B cell (primary cell): ENCODE measurements around the gene SMARCA4. TPM values are rescaled to one million over a fixed set of nuclear protein-coding genes. Genes with fewer than 3 reads are reported as not detected.

Experiments
- ATAC-seq: fragments of 200-7000 bp; cut with Tn5 transposase; one replicate; pipeline ENCODE4 v1.10.0; 2021; ENCODE audit warnings: low read depth, mild to moderate bottlenecking, moderate number of reproducible peaks, moderate library complexity
- CTCF ChIA-PET: fragments of 350-600 bp; sonication (Branson Sonifier 250); formaldehyde crosslinking; loops from one replicate; lab custom pipeline; 2021; ENCODE audit warnings: antibody characterized with exemption, inconsistent platforms; lab: Charles Lee
- POLR2A ChIA-PET: fragments of 350-600 bp; sonication (Branson Sonifier 250); formaldehyde crosslinking; loops from one replicate; lab custom pipeline; 2021; ENCODE audit warnings: antibody characterized with exemption; lab: Charles Lee
- DNase-seq: peaks from one replicate; pipeline ENCODE4 v3.0.0; 2013
- H2AFZ ChIP-seq: 2 replicates; pipeline ENCODE4 v1.6.1; 2012; ENCODE audit warnings: mild to moderate bottlenecking, low read depth, low read length; ENCODE audit not compliant: insufficient read depth, poor library complexity, severe bottlenecking
- H3K27ac ChIP-seq, 2 donors: 1 replicate in 1 of 2; 2 replicates in 1 of 2; pipeline ENCODE4 v1.5.1; 2012 to 2013; ENCODE audit warnings: low read length in 2 of 2, mild to moderate bottlenecking in 2 of 2, moderate library complexity in 1 of 2
- H3K27me3 ChIP-seq, 4 experiments: fragments of 200-600 bp in 1 of 4; sonication (generic) in 1 of 4; replicated peaks in 1 of 4; 1 replicate in 2 of 4; 2 replicates in 2 of 4; pipeline versions ENCODE4 v1.6.1 to v1.7.0; 2013 to 2016; ENCODE audit warnings: low read length in 3 of 4, mild to moderate bottlenecking in 2 of 4, mixed read lengths in 1 of 4, moderate library complexity in 1 of 4; ENCODE audit not compliant: insufficient read depth in 4 of 4, control insufficient read depth in 3 of 4; ENCODE audit errors: control extremely low read depth in 1 of 4
- H3K36me3 ChIP-seq, 2 experiments: replicated peaks in 1 of 2; 1 replicate in 1 of 2; 2 replicates in 1 of 2; pipeline versions ENCODE4 v1.6.1 to v1.7.1; 2013; ENCODE audit warnings: low read length in 1 of 2; ENCODE audit not compliant: insufficient read depth in 2 of 2, control insufficient read depth in 1 of 2; ENCODE audit errors: control extremely low read depth in 1 of 2, extremely low read depth in 1 of 2
- H3K4me1 ChIP-seq, 2 donors: fragments of 200-600 bp in 1 of 2; sonication (generic) in 1 of 2; 1 replicate in 1 of 2; 2 replicates in 1 of 2; pipeline versions ENCODE4 v1.5.1 to v1.6.1; 2013 to 2017; ENCODE audit warnings: low read length in 2 of 2; ENCODE audit not compliant: control insufficient read depth in 2 of 2, insufficient read depth in 2 of 2
- H3K4me2 ChIP-seq: replicated peaks from 2 replicates; pipeline ENCODE3; 2012; ENCODE audit warnings: mild to moderate bottlenecking, low read depth, low read length; ENCODE audit not compliant: poor library complexity, severe bottlenecking
- H3K4me3 ChIP-seq, 5 experiments: fragments of 200-600 bp in 1 of 5; sonication (generic) in 1 of 5; 1 replicate in 3 of 5; 2 replicates in 2 of 5; pipeline versions ENCODE4 v1.5.1 to v1.7.0; 2011 to 2016; ENCODE audit warnings: low read length in 4 of 5, mild to moderate bottlenecking in 4 of 5, low read depth in 2 of 5, control low read depth in 1 of 5, moderate library complexity in 1 of 5; ENCODE audit not compliant: insufficient read depth in 1 of 5; ENCODE audit errors: control extremely low read depth in 1 of 5, extremely low read depth in 1 of 5
- H3K79me2 ChIP-seq: fragments of 200-600 bp; sonication (generic); one replicate; pipeline ENCODE4 v1.6.0; 2016; ENCODE audit warnings: low read length; ENCODE audit not compliant: control insufficient read depth, insufficient read depth
- H3K9ac ChIP-seq: fragments of 200-600 bp; sonication (generic); 2 replicates; pipeline ENCODE4 v1.6.1; 2017; ENCODE audit warnings: mild to moderate bottlenecking, low read length, moderate library complexity
- H3K9me3 ChIP-seq, 3 donors: one replicate each; pipeline versions ENCODE4 v1.6.1 to v1.7.1; 2013; ENCODE audit warnings: low read length in 2 of 3; ENCODE audit not compliant: control insufficient read depth in 2 of 3, insufficient read depth in 1 of 3; ENCODE audit errors: control extremely low read depth in 1 of 3
- H4K20me1 ChIP-seq: 2 replicates; pipeline ENCODE4 v1.6.0; 2012; ENCODE audit warnings: mild to moderate bottlenecking, low read length; ENCODE audit not compliant: insufficient read depth, control insufficient read depth, poor library complexity, severe bottlenecking
- H3K27ac Mint-ChIP-seq: one replicate; pipeline ENCODE4 v1.8.0; 2021; ENCODE audit warnings: mixed read lengths
- H3K27me3 Mint-ChIP-seq: one replicate; pipeline ENCODE4 v1.8.0; 2021; ENCODE audit warnings: mixed read lengths
- H3K4me1 Mint-ChIP-seq: one replicate; pipeline ENCODE4 v1.8.0; 2021; ENCODE audit warnings: mixed read lengths
- H3K4me3 Mint-ChIP-seq: one replicate; pipeline ENCODE4 v1.8.0; 2021; ENCODE audit warnings: mixed read lengths
- H3K9me3 Mint-ChIP-seq: one replicate; pipeline ENCODE4 v1.8.0; 2022; ENCODE audit warnings: mixed read lengths; ENCODE audit not compliant: insufficient read depth
- EZH2 ChIP-seq: IDR thresholded peaks from 2 replicates; pipeline ENCODE4 v1.6.1; 2012; ENCODE audit warnings: borderline replicate concordance, low read depth, mild to moderate bottlenecking, moderate library complexity, low read length; ENCODE audit not compliant: insufficient read depth, poor library complexity, severe bottlenecking
- WGBS: methylation state at CpG from one replicate; pipeline ENCODE4 v1.1.5; 2013; ENCODE audit warnings: missing lambda C conversion rate; ENCODE audit not compliant: insufficient coverage; 5-methylcytosine and 5-hydroxymethylcytosine counted together
- intact Hi-C: fragments of 100-400 bp; cut with micrococcal nuclease; formaldehyde crosslinking; loops from one replicate; pipeline ENCODE4 v1.10.0; 2022
- polyA plus RNA-seq: library from polyadenylated mRNA; depleted of rRNA; stranded (reverse); fragments of >200 nt; gene quantifications from 2 replicates; pipeline ENCODE4 v1.2.3, GENCODE V29; 2012
- total RNA-seq, 2 donors: library from RNA; stranded (reverse); fragments of 120-200 nt in 1 of 2; gene quantifications; 1 replicate in 1 of 2; 2 replicates in 1 of 2; pipeline versions ENCODE4 v1.2.3 to v1.2.4, GENCODE V29; 2013 to 2022
- TF ChIP-seq, protein P1 (sequence below): fragments of 200-600 bp; IDR thresholded peaks from one replicate; pipeline ENCODE4 v1.8.0; 2022; ENCODE audit warnings: antibody characterized with exemption, mild to moderate bottlenecking

SMARCA4 gene
- total and polyA plus RNA-seq, 2 donors (not counting 1 experiment from before 2014, with no cell fraction given) = 49.7 to 82.3 TPM

DNA sequence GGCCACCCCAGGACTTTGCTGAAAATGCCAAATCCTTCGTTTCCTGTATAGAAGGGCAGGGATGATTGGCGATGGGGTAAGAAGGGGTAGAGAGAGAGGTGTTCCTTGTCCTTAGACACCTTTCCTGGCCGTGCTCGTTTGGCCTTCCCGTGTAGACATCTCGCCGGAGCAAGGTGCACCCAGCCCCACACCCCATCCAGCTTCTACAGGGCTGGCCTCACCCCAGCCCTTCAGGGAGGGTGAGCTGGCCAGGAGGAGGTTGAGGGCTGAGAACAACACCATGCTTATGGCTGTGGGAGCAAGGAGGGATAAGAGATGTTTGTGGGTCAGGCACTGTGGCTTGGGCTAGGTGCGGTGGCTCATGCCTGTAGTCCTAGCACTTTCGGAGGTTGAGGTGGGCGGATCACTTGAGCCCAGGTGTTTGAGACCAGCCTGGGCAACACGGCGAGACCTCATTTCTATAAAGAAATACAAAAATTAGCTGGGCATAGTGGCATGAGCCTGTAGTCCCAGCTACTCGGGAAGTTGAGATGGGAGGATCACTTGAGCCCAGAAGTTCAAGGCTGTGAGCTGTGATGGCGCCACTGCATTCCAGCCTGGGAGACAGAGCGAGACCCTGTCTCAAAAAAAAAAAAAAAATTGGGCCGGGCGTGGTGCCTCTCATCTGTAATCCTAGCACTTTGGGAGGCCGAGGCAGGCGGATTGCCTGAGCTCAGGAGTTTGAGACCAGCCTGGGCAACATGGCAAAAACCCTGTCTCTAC lies 15.5 kb downstream of the SMARCA4 start:
- H3K27me3 Mint-ChIP-seq = no peaks in the 10 kb centered on the region
- DNase-seq = no peak
- H2AFZ ChIP-seq = no peak overlapping the region
- intact Hi-C loops = no loop called here
- peaks cover 47% of the 10 kb centered on the region for H4K20me1 ChIP-seq
- peaks cover 27% of the 10 kb centered on the region for H3K4me1 Mint-ChIP-seq
- peaks cover 0 to 4% of the 10 kb centered on the region in 2 experiments for H3K36me3 ChIP-seq
- no peaks in the 10 kb centered on the region for H3K9me3 Mint-ChIP-seq
- no peak overlapping the region for H3K4me3 ChIP-seq
- POLR2A ChIA-PET = no interaction called here
- no peak overlapping the region for H3K27ac Mint-ChIP-seq
- H3K27me3 ChIP-seq = no peaks in the 10 kb centered on the region
- no peaks in the 10 kb centered on the region for H3K9me3 ChIP-seq
- peaks cover 8 to 43% of the 10 kb centered on the region in 2 donors for H3K4me1 ChIP-seq
- ATAC-seq = no peak
- no peak overlapping the region for H3K27ac ChIP-seq
- no peak overlapping the region for H3K9ac ChIP-seq
- H3K4me2 ChIP-seq = no peak overlapping the region
- peaks cover 91% of the 10 kb centered on the region for H3K79me2 ChIP-seq
- CTCF ChIA-PET = interaction anchor here (0.6 kb wide), 1 partner anchor 59 kb away, joined by 3 read pairs; no protein-coding TSS in a partner anchor
- 94% methylated on average over 8 of the region's 19 CpGs for WGBS
- H3K4me3 Mint-ChIP-seq = no peak overlapping the region
- TF ChIP-seq, protein P1, sequence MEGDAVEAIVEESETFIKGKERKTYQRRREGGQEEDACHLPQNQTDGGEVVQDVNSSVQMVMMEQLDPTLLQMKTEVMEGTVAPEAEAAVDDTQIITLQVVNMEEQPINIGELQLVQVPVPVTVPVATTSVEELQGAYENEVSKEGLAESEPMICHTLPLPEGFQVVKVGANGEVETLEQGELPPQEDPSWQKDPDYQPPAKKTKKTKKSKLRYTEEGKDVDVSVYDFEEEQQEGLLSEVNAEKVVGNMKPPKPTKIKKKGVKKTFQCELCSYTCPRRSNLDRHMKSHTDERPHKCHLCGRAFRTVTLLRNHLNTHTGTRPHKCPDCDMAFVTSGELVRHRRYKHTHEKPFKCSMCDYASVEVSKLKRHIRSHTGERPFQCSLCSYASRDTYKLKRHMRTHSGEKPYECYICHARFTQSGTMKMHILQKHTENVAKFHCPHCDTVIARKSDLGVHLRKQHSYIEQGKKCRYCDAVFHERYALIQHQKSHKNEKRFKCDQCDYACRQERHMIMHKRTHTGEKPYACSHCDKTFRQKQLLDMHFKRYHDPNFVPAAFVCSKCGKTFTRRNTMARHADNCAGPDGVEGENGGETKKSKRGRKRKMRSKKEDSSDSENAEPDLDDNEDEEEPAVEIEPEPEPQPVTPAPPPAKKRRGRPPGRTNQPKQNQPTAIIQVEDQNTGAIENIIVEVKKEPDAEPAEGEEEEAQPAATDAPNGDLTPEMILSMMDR = no peak
- no peak for TF ChIP-seq EZH2

DNA sequence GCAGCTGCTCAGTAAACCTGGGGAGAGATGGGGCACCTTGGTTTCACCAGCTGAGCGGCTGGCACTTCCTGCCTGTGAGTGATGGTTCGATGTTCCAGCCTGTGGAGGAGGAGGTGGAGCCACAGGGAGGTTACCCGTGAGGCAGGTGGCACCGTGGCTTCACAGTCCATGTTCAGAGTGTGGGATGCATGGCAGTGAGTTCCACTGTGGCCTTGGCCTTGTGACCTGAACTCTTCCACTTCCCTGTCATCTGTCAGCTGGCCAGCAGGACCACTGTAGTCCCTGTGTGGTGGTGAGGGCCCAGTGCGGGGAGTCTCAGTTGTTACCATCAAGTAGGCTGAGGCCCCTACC lies 16.9 kb downstream of the SMARCA4 start:
- no peak overlapping the region for H2AFZ ChIP-seq
- H3K4me1 Mint-ChIP-seq = peaks cover 25% of the 10 kb centered on the region
- no peak for ATAC-seq
- no peaks in the 10 kb centered on the region for H3K9me3 Mint-ChIP-seq
- H3K4me1 ChIP-seq = peaks cover 8 to 43% of the 10 kb centered on the region in 2 donors
- 47% methylated on average over 4 of the region's 5 CpGs for WGBS
- H3K4me3 Mint-ChIP-seq = no peak overlapping the region
- no peak overlapping the region for H3K4me3 ChIP-seq
- no peak overlapping the region for H3K4me2 ChIP-seq
- no peak for DNase-seq
- peaks cover 55% of the 10 kb centered on the region for H4K20me1 ChIP-seq
- no peaks in the 10 kb centered on the region for H3K9me3 ChIP-seq
- no peak overlapping the region for H3K27ac Mint-ChIP-seq
- no peak overlapping the region for H3K27ac ChIP-seq
- peaks cover 0 to 4% of the 10 kb centered on the region in 2 experiments for H3K36me3 ChIP-seq
- ChIA-PET POLR2A (no interaction called here), CTCF (no interaction called here)
- TF ChIP-seq, protein P1 = no peak
- no peak for TF ChIP-seq EZH2
- no peaks in the 10 kb centered on the region for H3K27me3 ChIP-seq
- intact Hi-C loops = no loop called here
- H3K79me2 ChIP-seq = peaks cover 88% of the 10 kb centered on the region
- no peak overlapping the region for H3K9ac ChIP-seq
- no peaks in the 10 kb centered on the region for H3K27me3 Mint-ChIP-seq
